A549 (cell line): ENCODE results near the gene MOV10.
"Not testable (repeated sequence)": the region's sequence is repeated elsewhere in the genome, so short reads cannot be mapped to it uniquely, and the experiment has no call there.

ENCODE experiments used
- CBX8 ChIP-seq: fragments of 200-600 bp; sonication (generic); IDR thresholded peaks from 2 replicates; pipeline ENCODE4 v1.6.1; 2016
- CTCF ChIP-seq: fragments of >200 bp; sonication (Bioruptor Twin); formaldehyde crosslinking; IDR thresholded peaks from 3 replicates; pipeline ENCODE4 v1.5.1; 2016
- EP300 ChIP-seq, 2 experiments: fragments of >200 bp; sonication (Bioruptor Twin); formaldehyde crosslinking; IDR thresholded peaks; 2 replicates in 1 of 2; 3 replicates in 1 of 2; pipeline ENCODE4 v1.6.1; 2016 to 2017
- FOSL2 ChIP-seq, 2 experiments: fragments of 450-650 bp in 1 of 2; fragments of >200 bp in 1 of 2; sonication (Bioruptor Twin) in 1 of 2; formaldehyde crosslinking; IDR thresholded peaks; 2 replicates each; pipeline versions ENCODE4 v1.5.0 to v1.6.1; 2016 to 2020; ENCODE audit warnings: mild to moderate bottlenecking in 1 of 2, moderate library complexity in 1 of 2
- JUNB ChIP-seq: fragments of >200 bp; sonication (Bioruptor Twin); formaldehyde crosslinking; IDR thresholded peaks from 2 replicates; pipeline ENCODE4 v1.6.1; 2016
- KDM5A ChIP-seq: fragments of 200-600 bp; sonication (generic); IDR thresholded peaks from 2 replicates; pipeline ENCODE4 v1.6.1; 2016; ENCODE audit warnings: antibody characterized with exemption, mild to moderate bottlenecking
- MAX ChIP-seq: IDR thresholded peaks from 2 replicates; pipeline ENCODE4 v1.6.1; 2012
- MYC ChIP-seq: IDR thresholded peaks from 2 replicates; pipeline ENCODE4 v1.6.1; 2012; ENCODE audit warnings: mild to moderate bottlenecking, inconsistent platforms, low read length, improper control_type of control experiment, borderline replicate concordance
- POLR2A ChIP-seq: IDR thresholded peaks from 2 replicates; pipeline ENCODE4 v1.6.1; 2012; ENCODE audit warnings: mild to moderate bottlenecking, low read length
- POLR2AphosphoS2 ChIP-seq: conservative IDR thresholded peaks from 2 replicates; pipeline ENCODE4 v1.6.1; 2012; ENCODE audit warnings: low read length, improper control_type of control experiment, inconsistent platforms
- RAD21 ChIP-seq, 2 experiments: fragments of >200 bp in 1 of 2; sonication (Bioruptor Twin) in 1 of 2; formaldehyde crosslinking in 1 of 2; IDR thresholded peaks in 1 of 2; conservative IDR thresholded peaks in 1 of 2; 2 replicates in 1 of 2; 3 replicates in 1 of 2; pipeline ENCODE4 v1.6.1; 2012 to 2018; ENCODE audit warnings: inconsistent platforms in 1 of 2
- RCOR1 ChIP-seq: fragments of 150-350 bp; IDR thresholded peaks from 2 replicates; pipeline ENCODE4 v1.6.1; 2014; ENCODE audit warnings: antibody characterized with exemption, low read length, low read depth
- REST ChIP-seq: fragments of 200-600 bp; sonication (generic); IDR thresholded peaks from 2 replicates; pipeline ENCODE4 v1.6.1; 2016; ENCODE audit warnings: antibody characterized with exemption, mild to moderate bottlenecking, moderate library complexity

DNA sequence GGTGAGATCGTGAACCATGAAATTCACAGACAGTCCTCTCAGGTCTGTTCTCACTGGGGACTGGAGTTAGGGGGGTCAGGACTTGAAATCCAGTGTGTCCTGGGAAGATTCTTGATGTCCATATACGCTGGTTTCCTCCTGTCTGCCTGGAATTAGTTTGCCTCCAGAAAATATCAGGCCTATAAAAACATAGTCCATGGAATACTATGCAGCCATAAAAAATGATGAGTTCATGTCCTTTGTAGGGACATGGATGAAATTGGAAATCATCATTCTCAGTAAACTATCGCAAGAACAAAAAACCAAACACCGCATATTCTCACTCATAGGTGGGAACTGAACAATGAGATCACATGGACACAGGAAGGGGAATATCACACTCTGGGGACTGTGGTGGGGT lies 49.8 kb downstream of the MOV10 start:
- TF ChIP-seq CTCF; FOSL2 (IDR thresholded peaks at IDR 0.05); FOSL2 (CRISPR knock-in tag; IDR thresholded peaks at IDR 0.05); POLR2AphosphoS2; MAX; KDM5A; POLR2A; JUNB; CBX8; MYC; EP300 (IDR thresholded peaks at IDR 0.05); RCOR1; RAD21 (conservative IDR thresholded peaks at IDR 0.05 in 1 of 2, IDR thresholded peaks at IDR 0.05 in 1 of 2); REST: not testable (repeated sequence)
